BJ (cell line): Measurements from ENCODE around the gene PROSER3. TPM values are rescaled to one million over a fixed set of nuclear protein-coding genes. Genes with fewer than 3 reads are reported as not detected.
"Not testable (repeated sequence)": the region's sequence is repeated elsewhere in the genome, so short reads cannot be mapped to it uniquely, and the experiment has no call there.

ENCODE experiments used
- CTCF ChIA-PET: fragments of 350-600 bp; formaldehyde crosslinking; extraction: SDS; loops from one replicate; lab custom pipeline; 2021; ENCODE audit warnings: antibody characterized with exemption, inconsistent platforms; lab: Yijun Ruan, JAX
- POLR2A ChIA-PET: fragments of 300-600 bp; sonication (Branson Sonifier 250); formaldehyde crosslinking; extraction: SDS; loops from one replicate; lab custom pipeline; 2021; ENCODE audit warnings: antibody characterized with exemption; lab: Charles Lee
- DNase-seq: peaks from one replicate; pipeline ENCODE4 v3.0.0-alpha.2; 2011; ENCODE audit warnings: low read depth
- H3K27me3 ChIP-seq: 2 replicates; pipeline ENCODE4 v1.6.0; 2011; ENCODE audit warnings: low read length; ENCODE audit not compliant: control insufficient read depth, insufficient read depth
- H3K36me3 ChIP-seq: 2 replicates; pipeline ENCODE4 v1.5.1; 2011; ENCODE audit warnings: low read length; ENCODE audit not compliant: control insufficient read depth, insufficient read depth
- H3K4me3 ChIP-seq: 2 replicates; pipeline ENCODE4 v1.5.1; 2011; ENCODE audit warnings: low read depth, mild to moderate bottlenecking, control low read depth, low read length
- CTCF ChIP-seq: IDR thresholded peaks from 2 replicates; pipeline ENCODE4 v1.5.1; 2011; ENCODE audit warnings: low read depth, mild to moderate bottlenecking, control low read depth, inconsistent platforms, low read length, moderate library complexity; ENCODE audit not compliant: insufficient read depth
- polyA plus RNA-seq: library from polyadenylated mRNA; depleted of rRNA; stranded (reverse); fragments of >200 nt; gene quantifications from 2 replicates; pipeline ENCODE4 v1.2.3, GENCODE V29; 2011

The PROSER3 gene
- polyA plus RNA-seq, 1 experiment, result 9.4 TPM

DNA sequence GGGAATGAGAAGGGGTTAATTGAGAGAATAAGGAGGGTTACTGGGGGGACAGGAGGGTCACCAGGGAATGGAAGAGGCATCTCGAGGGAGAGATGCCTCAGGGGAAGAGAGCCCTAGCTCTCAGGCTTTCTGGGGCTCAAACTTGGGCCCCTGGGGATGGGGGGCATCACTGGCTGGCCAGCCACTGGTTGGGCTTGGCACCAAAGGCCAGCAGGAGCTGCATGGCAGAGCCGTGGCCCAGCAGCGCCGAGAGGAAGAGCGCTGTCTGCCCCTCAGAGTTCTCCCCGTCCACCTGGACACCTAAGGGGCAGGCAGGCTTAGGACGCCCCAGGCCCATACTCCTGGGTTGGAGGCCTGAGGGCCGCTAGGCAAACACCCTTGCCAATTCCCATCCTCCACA lies 34.9 kb downstream of the PROSER3 start:
- DNase-seq, result no peak
- no peak for TF ChIP-seq CTCF
- POLR2A ChIA-PET, result no interaction called here
- CTCF ChIA-PET, result no interaction called here
- H3K4me3 ChIP-seq, result no peak overlapping the region
- peaks cover 8% of the 10 kb centered on the region; the same call in 1 of the 2 replicates for H3K27me3 ChIP-seq
- no peaks in the 10 kb centered on the region for H3K36me3 ChIP-seq

DNA sequence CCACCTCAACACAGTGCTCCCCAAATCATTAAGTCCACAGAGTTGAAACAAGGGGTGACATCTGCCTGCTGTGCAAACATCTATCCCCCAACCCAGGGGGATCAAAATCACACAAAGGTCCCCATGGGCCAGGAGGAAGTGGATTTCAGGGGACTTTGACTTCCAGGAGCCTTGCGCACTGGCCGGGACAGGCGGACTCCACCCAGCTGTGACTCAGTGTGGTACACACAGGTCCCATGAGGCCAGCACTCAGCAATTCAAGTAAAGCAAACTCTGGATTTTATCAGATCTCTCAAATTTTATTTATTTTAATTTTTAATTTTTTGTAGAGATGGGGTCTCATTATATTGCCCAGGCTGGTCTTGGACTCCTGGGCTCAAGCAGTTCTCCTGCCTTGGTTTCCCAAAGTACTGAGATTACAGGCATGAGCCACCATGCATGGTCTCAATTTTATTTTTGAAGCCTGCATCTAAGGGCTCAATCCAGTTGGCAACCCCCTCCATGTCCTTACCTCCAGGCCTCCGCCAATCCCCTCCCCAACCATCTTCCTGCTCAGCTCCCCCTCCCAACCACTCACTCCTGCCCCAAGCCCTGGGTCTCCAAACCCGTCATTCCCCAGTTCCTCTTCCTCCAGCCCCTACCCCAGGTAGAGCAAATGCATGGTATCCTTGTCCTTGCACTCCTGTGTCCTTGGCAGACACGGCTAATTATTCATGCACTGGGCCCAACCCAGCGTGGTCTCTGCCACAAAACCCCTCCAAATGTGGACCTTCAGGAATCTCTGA lies 35.6 kb downstream of the PROSER3 start:
- no peak for DNase-seq
- ChIA-PET CTCF (no interaction called here), POLR2A (no interaction called here)
- H3K36me3 ChIP-seq, result no peaks in the 10 kb centered on the region
- no peak overlapping the region for H3K4me3 ChIP-seq
- H3K27me3 ChIP-seq, result peaks cover 8% of the 10 kb centered on the region; the same call in 1 of the 2 replicates
- TF ChIP-seq CTCF, result no peak

- CTCF ChIA-PET, H3K36me3 ChIP-seq, POLR2A ChIA-PET, DNase-seq, H3K27me3 ChIP-seq, H3K4me3 ChIP-seq: not testable (repeated sequence)
These were observed 37.6 kb downstream of the PROSER3 start for GRCh38 chr19:35795564-35795963.

DNA sequence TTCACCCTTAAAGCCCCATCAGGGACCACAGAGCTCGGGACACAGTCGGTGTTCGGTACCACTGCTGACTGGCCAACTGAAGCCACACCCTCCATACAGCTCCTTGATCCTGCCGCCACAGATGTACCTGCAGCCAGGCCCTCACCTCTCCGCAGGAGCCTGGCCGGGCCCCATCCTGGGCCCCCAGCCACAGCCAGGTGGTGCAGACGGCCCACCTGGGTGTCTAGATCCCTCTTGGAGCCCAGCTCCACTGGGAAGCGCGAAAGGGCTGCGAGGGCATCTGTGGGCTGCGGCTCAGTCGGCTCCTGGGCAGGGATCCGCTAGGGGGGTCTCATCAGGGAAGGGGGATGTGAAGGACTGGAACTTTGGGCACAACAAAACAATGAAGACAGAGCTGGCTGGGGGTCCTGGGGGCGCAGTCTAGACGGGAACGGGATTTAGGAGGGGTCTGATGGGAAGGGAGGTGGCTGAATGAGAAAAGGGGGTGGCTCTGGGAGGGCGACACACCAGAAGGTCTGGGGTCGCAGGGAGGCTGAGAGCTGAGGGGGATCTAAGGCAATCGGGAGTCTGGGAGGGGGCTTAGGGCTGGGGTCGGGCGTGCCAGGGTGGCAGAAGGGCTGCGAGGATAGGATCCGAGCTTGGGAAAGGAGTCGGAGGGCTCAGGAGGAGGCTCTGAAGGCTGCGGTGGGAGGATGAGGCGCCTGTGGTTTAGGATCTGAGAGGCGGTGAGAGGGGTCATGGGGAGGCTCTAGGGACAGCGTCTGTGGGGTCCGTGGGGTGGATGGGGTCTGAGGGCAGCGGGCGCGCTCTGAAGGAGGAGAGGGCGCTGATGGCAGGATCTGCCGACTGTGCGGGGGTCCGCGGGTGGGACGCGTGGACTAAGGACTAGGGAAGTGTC lies 38.9 kb downstream of the PROSER3 start:
- POLR2A ChIA-PET, result no interaction called here
- Histone ChIP-seq H3K4me3 (no peak overlapping the region), H3K27me3 (peaks cover 10% of the 10 kb centered on the region; the same call in 1 of the 2 replicates), H3K36me3 (no peaks in the 10 kb centered on the region)
- CTCF ChIA-PET, result no interaction called here
- TF ChIP-seq CTCF, result no peak
- no peak for DNase-seq

GRCh38 chr19:35797663-35798062 lies 39.7 kb downstream of the PROSER3 start:
- no peak overlapping the region for H3K4me3 ChIP-seq
- H3K36me3 ChIP-seq, result no peaks in the 10 kb centered on the region
- no peak for TF ChIP-seq CTCF
- CTCF ChIA-PET, result no interaction called here
- DNase-seq, result no peak
- peaks cover 10% of the 10 kb centered on the region; the same call in 1 of the 2 replicates for H3K27me3 ChIP-seq
- POLR2A ChIA-PET, result no interaction called here
